ENCODE results near the gene GJC2.

GJC2 gene

GRCh38 chr1:228178737-228179684 lies 29.3 kb downstream of the GJC2 start:
- Mint-ChIP-seq H3K27me3 (ENCODE audit: low read depth, poor library complexity) (peaks cover 3% of the 10 kb centered on the region), H3K27ac (peak overlapping the region; percentile 82), H3K9me3 (no peaks in the 10 kb centered on the region), H3K36me3 (ENCODE audit: low read depth) (no peaks in the 10 kb centered on the region), H3K4me1 (peaks cover 4% of the 10 kb centered on the region), H3K4me3 (no peak overlapping the region)
- no peak for DNase-seq
- TF ChIP-seq CTCF (IDR thresholded peaks at IDR 0.05), result no peak

- peaks cover 3% of the 10 kb centered on the region for H3K27me3 Mint-ChIP-seq (ENCODE audit: low read depth, poor library complexity)
- H3K27ac Mint-ChIP-seq, result no peak overlapping the region
- no peaks in the 10 kb centered on the region for H3K9me3 Mint-ChIP-seq
These were observed 30.7 kb downstream of the GJC2 start for GRCh38 chr1:228180271-228180958.

GRCh38 chr1:228180959-228181644 lies 31.4 kb downstream of the GJC2 start:
- no peak for TF ChIP-seq CTCF (IDR thresholded peaks at IDR 0.05)
- Mint-ChIP-seq H3K4me1 (peaks cover 11% of the 10 kb centered on the region), H3K9me3 (no peaks in the 10 kb centered on the region), H3K36me3 (ENCODE audit: low read depth) (no peaks in the 10 kb centered on the region), H3K4me3 (no peak overlapping the region), H3K27ac (no peak overlapping the region), H3K27me3 (ENCODE audit: low read depth, poor library complexity) (peaks cover 7% of the 10 kb centered on the region)
- DNase-seq, result no peak

More at GRCh38 chr1:228180271-228180958, 30.7 kb downstream of the GJC2 start:
- no peak for DNase-seq
- Mint-ChIP-seq H3K4me1 (peaks cover 11% of the 10 kb centered on the region), H3K4me3 (no peak overlapping the region), H3K36me3 (ENCODE audit: low read depth) (no peaks in the 10 kb centered on the region)
- TF ChIP-seq CTCF (IDR thresholded peaks at IDR 0.05), result peak; percentile 10

- TF ChIP-seq CTCF (IDR thresholded peaks at IDR 0.05), result no peak
- H3K4me3 Mint-ChIP-seq, result no peak overlapping the region
- no peaks in the 10 kb centered on the region for H3K9me3 Mint-ChIP-seq
- DNase-seq, result no peak
- H3K27ac Mint-ChIP-seq, result no peak overlapping the region
- peaks cover 7% of the 10 kb centered on the region for H3K27me3 Mint-ChIP-seq (ENCODE audit: low read depth, poor library complexity)
- H3K4me1 Mint-ChIP-seq, result peaks cover 11% of the 10 kb centered on the region
- no peaks in the 10 kb centered on the region for H3K36me3 Mint-ChIP-seq (ENCODE audit: low read depth)
These were observed 31.9 kb downstream of the GJC2 start for GRCh38 chr1:228181645-228182034.

- Mint-ChIP-seq H3K27ac (no peak overlapping the region), H3K4me1 (peaks cover 11% of the 10 kb centered on the region), H3K9me3 (no peaks in the 10 kb centered on the region), H3K4me3 (no peak overlapping the region), H3K27me3 (ENCODE audit: low read depth, poor library complexity) (peaks cover 7% of the 10 kb centered on the region), H3K36me3 (ENCODE audit: low read depth) (no peaks in the 10 kb centered on the region)
- DNase-seq, result no peak
- TF ChIP-seq CTCF (IDR thresholded peaks at IDR 0.05), result no peak
These were observed 32.7 kb downstream of the GJC2 start for GRCh38 chr1:228182296-228183030.

Data from nephron progenitor cell (in vitro differentiated cells).